Left forelimb (tissue), 1 donor: Measurements from ENCODE around the gene ZNF224.
"Not testable (repeated sequence)": the region's sequence is repeated elsewhere in the genome, so short reads cannot be mapped to it uniquely, and the experiment has no call there.

Experiments
- DNase-seq: peaks from one replicate; pipeline ENCODE4 v3.0.0-alpha.2; 2018; ENCODE audit warnings: low spot score

Gene ZNF224

GRCh38 chr19:44093931-44094765 is at the start of gene ZNF224:
Gene ZNF224, plus strand, starts transcription at chr19:44094361. Its CDS starts 3,513 bp downstream, at chr19:44097874.
- peak; percentile 93 for DNase-seq

DNA sequence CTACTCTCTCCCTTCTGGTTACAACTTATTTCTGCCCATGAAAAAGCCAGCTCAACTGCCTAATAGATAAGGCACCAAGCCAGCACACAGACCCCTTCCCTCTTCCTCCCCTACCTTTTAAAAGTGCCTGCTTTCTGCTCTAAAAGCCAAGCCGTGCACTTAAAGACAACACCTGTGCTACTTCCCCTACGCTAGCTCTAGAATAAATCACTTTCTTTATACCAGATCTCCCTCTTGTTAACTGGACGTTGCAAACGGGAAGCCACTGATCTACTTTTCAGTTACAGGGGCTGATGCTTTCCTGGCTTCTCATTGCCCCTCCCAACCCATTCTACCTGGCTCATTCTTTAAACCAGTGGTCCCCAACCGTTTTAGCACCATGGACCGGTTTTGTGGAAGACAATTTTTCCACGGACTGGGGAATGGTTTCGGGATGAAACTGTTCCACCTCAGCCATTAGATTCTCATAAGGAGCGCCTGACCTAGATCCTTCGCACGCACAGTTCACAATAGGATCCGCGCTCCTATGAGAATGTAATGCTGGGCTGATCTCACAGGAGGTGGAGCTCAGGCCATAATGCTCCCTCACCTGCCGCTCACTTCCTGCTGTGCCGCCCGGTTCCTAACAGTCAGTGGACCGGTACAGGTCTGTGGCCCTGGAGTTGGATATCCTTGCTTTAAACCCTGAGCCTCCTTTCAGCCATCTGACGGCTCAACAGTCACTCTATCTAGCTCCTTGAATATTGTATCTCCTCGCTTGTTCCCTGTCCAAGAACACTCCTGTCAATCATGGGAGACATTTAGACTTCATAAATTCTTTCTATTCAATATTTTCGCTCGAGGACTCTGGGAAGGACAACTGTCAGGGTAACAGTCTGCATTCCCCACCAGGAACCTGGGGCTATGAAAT is 43.2 kb upstream of the ZNF224 start:
- no peak for DNase-seq

GRCh38 chr19:44051650-44052402 is 42.3 kb upstream of the ZNF224 start, which contains the start of gene ZNF223:
Gene ZNF223, plus strand, starts transcription at chr19:44052036. Its CDS starts 3,141 bp downstream, at chr19:44055177.
- peak; percentile 94 for DNase-seq

- no peak for DNase-seq
Observed at GRCh38 chr19:44055870-44056269, 38.3 kb upstream of the ZNF224 start.

DNA sequence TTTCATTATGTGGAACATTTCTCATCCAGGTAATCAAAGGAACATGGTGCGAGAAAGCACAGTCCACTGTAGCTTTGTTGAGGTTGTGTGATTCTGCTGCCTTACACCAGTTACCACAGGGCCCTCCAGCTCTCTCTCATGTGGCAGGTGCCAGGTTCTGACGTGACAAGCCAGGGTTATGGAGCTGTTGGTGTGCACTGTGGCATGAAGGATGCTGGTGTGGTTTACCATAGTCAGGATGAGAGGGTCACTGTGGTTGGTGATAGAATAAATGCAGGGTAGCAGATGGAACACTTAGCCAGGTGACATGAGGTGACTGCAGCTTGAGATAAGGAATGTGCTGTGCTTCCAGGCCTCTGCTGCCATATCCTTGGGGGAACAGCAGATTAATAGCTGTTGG is 34.9 kb upstream of the ZNF224 start:
- DNase-seq = no peak

DNA sequence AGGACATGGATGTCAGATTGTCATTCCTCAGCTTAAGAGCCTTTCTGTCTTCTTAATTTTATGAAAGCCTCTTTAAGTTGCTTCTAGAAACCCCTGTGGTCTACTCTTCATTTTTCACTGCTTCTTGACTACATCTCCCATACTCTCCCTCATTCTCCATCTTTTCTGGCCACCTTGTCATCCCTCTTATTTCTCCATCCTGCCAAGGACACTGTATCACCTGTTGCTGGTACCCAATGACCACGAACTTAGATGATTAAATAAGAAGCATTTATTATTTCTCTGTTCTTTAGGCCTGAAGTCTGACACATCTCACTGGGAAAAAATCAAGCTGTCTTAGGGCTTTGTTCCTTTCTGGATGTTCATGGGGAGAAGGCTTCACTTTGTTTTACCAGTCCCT is 33.1 kb upstream of the ZNF224 start:
- DNase-seq = no peak

DNA sequence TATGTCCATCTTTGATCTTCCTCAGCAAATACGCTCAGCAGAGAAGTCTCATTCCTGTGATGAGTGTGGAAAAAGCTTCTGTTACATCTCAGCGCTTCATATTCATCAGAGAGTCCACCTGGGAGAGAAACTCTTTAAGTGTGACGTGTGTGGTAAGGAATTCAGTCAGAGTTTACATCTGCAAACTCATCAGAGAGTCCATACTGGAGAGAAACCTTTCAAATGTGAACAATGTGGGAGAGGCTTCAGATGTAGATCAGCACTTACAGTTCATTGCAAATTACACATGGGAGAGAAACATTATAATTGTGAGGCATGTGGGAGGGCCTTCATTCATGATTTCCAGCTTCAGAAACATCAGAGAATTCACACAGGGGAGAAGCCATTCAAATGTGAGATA is 27.9 kb upstream of the ZNF224 start:
- DNase-seq = no peak

GRCh38 chr19:44069415-44069814 is 24.7 kb upstream of the ZNF224 start:
- no peak for DNase-seq

DNA sequence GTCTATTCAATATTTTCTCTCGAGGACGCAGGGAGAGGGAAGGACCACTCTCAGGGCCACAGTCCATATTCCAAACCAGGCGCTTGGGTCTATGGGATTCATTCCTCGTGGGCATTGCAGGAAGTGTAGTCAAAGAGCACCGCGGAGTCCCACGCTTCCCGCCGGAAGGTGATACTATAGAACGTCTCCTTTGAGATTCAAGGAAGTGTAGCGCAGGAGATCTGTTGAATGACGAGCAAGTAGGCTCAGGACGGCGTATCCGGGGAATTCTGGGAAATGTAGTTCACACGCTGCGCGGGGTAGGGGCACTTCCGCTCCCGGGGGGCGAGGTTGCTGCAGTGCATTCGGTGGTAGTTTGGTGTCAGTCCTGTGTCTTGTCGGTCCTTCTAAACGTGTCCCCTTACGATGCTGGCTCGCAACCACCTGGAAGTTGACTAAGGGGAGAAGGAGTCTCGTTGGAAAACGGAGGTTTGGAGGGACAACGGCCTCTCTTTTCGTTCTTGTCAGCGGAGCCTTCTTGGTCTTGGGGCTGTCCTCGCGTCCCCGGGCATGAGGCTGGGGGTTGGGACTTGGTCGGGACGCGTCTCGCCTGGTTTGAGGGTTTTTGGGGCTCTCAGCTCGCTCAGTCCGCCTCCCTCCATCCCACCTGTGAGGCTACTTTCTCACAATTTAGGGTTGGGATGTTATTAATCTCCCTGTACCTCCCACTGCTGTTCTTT is 22.2 kb upstream of the ZNF224 start, which contains the start of gene ZNF284:
ZNF284 (plus strand) TSS at position 336 of the 719 bp plus-strand sequence. CDS start 4,231 bp downstream, outside the sequence.
- peak; percentile 92 for DNase-seq

DNA sequence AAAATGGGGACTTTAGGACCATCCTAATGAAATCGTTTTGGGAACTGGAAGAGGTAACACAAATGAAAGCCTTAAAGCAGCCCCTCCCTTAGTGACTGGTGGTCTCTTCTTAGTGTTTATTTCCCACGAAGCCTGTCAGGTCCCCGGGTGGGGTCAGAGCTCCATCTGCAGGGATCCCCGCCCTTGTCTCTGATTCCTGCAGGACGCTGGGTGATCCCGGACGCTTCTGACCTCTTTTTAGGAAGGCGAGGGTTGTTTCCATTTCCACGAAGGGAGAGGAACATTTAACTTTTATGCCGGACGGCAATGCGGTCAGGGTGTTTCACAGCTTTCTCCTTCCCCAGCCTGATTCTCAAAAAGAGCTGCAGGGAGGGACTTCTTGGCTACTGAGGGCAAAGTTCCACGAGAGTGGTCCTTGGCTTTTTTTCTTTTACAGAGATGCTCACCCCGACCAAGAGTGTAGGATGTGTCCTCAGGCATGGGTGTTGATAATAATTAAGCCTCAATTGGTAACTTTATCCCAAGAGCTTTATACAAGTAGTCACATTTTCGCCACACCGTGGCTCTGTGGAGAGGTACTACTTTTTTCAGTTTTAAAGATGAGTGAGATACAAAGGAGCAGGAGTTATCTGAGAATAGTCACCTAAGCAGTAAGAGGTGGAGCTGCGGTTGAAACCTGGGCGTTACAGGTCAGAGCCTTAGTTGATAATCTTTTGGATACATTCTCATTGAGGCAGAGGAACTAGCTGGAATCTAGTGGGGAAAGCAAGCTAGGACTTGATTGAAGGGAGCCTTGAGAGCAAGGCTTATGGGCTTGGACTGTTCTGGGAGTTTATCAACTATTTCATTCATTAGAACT is 21.4 kb upstream of the ZNF224 start:
- DNase-seq = no peak

GRCh38 chr19:44076325-44076724 is 17.8 kb upstream of the ZNF224 start:
- no peak for DNase-seq

DNA sequence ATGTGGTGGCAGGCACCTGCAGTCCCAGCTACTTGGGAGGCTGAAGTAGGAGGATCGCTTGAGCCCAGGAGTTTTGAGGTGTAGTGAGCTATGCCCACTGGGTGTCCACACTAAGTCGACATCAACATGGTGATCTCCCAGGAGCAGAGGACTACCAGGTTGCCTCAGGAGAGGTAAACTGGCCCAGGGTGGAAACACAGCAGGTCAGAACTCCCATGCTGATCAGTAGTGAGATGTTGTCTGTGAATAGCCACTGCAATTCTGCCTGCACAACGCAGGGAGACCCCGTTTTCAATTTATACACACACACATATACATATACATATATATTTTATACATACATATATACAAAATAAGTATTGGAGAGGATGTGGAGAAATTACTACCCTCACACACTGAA is 2.1 kb upstream of the ZNF224 start:
- no peak for DNase-seq

DNA sequence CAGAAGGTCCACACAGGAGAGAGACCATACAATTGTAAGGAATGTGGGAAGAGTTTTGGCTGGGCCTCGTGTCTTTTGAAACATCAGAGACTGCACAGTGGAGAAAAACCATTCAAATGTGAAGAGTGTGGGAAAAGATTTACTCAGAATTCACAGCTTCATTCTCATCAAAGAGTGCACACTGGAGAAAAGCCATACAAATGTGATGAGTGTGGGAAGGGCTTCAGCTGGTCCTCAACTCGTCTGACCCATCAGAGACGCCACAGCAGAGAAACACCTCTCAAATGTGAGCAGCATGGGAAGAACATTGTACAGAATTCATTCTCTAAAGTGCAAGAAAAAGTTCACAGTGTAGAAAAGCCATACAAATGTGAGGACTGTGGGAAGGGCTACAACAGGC is 13.6 kb downstream of the ZNF224 start:
- DNase-seq = no peak

GRCh38 chr19:44109458-44109857 is 15.3 kb downstream of the ZNF224 start:
- no peak for DNase-seq

DNA sequence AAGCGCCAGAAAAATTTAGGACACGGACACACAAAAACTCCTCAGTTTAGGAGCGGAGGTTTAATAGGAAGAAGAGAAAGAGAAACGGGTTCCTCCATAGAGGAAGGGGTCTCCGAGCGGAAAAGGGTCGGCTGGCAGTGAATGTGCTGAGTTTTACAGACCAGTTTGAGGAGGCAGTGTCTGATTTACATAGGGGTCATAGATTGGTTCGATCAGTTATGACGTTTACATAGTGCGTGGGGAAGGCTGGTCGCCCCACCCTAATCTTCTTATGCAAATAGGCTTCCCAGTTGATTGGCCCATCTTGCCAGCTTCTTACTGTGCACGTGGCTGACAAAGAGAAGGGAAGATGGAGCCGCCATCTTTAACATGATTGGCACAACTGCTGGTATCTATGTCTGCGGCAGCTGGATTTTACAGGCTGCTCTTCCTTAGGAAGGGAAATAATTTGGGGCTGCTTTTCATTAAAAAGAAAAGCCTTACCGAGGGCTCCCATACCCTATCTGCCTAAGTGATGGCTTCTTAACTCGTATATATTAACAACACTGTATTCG is 17.8 kb downstream of the ZNF224 start:
- no peak for DNase-seq

- no peak for DNase-seq
Observed at GRCh38 chr19:44112802-44113137, 18.6 kb downstream of the ZNF224 start.

DNA sequence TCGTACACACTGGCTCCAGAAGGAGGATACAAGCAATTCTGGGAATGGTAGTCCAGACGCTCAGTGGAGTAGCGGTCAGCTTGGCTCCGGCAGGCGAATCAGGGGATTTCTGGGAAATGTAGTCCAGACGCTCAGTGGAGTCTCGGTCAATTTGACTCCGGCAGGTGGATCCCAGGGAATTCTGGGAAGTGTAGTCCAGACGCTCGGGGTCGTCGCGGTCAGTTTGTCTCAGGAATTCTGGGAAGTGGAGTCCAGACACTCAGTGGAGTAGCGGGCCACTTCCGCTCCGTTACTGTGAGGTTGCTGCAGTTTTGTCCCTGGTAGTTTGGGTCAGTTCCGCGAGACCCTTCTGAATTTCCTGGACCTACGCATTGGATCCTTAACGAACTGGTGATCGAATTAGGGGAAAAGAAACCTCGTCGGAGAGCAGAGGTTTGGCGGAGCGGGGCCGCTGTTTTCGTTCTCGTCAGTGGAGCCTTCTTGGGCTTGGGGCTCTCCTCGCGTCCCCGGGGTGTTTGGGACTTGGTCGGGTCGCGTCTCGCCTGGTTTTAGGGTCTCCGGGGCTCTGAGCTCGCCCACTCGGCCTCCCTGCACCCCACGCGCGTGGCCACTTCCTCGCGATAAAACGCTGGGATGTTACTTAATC is 19.1 kb downstream of the ZNF224 start, which contains the start of gene ZNF225:
ZNF225 (plus strand) TSS at position 262 of the 646 bp plus-strand sequence. CDS start 2,429 bp downstream, outside the sequence.
- DNase-seq = peak; percentile 93

DNA sequence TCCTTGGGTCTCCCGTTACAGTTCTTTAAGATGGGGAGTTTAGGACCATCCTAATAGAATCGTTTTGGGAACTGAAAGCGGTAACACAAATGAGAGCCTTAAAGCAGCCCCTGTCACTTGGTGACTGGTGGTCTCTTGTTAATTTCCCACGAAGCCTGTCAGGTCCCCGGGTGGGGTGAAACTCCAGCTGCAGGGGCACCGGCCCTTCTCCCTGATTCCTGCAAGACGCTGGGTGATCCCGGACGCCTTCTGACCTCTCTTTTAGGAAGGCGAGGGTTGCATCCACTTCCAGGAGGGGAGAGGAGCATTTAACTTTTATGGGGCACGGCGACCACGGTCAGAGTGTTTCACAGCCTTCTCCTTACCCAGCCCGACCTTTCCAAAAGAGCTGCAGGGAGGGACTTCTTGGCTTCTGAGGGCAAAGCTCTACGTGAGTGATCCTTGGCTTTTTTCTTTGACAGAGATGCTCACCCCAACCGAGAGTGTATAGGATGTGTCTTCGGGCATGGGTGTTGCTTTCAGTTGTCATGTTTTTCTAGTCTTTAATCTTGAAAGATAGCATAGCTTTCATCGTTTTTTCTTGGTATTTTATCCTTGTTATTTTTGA is 19.7 kb downstream of the ZNF224 start:
- no peak for DNase-seq

- not testable (repeated sequence) for DNase-seq
Observed at GRCh38 chr19:44121162-44121561, 27.0 kb downstream of the ZNF224 start.
